ENCODE results near the gene OR6Y1.

OR6Y1 gene

DNA sequence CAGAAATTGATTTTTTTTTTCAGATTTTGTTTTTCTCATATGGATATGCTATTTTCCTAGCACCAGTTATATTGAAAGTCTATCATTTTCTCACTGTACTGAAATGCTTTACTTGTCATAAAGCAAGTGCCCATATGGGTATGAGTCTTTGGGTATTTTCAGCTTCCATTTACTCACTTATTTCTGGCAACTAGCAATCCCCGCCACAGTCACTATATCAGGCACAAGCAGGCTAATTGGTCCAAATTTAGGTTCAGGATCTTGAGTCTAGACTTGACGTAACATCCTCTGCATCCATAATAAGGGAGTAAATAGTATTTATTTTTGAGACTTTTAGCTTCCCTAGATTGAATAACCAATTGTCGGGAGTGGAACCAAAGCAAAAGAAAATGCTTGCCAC is 23.4 kb upstream of the OR6Y1 start:
- DNase-seq: no peak
- no peaks in the 10 kb centered on the region for H3K36me3 ChIP-seq
- H3K4me3 ChIP-seq (ENCODE audit: low read depth, low read length): no peak overlapping the region
- TF ChIP-seq, protein P1, sequence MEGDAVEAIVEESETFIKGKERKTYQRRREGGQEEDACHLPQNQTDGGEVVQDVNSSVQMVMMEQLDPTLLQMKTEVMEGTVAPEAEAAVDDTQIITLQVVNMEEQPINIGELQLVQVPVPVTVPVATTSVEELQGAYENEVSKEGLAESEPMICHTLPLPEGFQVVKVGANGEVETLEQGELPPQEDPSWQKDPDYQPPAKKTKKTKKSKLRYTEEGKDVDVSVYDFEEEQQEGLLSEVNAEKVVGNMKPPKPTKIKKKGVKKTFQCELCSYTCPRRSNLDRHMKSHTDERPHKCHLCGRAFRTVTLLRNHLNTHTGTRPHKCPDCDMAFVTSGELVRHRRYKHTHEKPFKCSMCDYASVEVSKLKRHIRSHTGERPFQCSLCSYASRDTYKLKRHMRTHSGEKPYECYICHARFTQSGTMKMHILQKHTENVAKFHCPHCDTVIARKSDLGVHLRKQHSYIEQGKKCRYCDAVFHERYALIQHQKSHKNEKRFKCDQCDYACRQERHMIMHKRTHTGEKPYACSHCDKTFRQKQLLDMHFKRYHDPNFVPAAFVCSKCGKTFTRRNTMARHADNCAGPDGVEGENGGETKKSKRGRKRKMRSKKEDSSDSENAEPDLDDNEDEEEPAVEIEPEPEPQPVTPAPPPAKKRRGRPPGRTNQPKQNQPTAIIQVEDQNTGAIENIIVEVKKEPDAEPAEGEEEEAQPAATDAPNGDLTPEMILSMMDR (IDR thresholded peaks at IDR 0.05; ENCODE audit: low read depth, low read length): no peak
- H3K27me3 ChIP-seq (ENCODE audit: insufficient read depth, low read depth, severe bottlenecking): peaks cover 66% of the 10 kb centered on the region
- H3K9me3 ChIP-seq (ENCODE audit: severe bottlenecking): no peaks in the 10 kb centered on the region
- H3K27ac ChIP-seq: no peak overlapping the region

DNA sequence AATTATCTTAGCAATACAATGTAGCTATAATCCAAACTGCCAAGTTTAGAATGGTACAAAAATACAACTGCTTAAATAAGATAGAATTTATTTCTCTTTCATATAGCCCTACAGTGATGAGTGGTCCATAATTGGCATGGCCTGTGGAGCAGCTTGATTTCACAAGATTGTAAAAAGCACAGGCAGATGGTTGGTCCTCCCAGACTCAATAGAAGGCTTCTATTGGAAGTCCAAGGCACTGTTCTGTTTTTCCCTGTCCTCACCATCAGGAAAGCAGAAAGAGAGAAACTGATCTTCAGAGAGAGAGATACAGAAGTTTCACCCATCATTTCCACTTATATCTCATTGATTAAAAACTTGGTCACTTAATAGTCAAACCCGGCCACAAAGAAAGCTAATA is 18.0 kb upstream of the OR6Y1 start:
- H3K27me3 ChIP-seq (ENCODE audit: insufficient read depth, low read depth, severe bottlenecking): peaks cover 70% of the 10 kb centered on the region
- H3K27ac ChIP-seq: no peak overlapping the region
- TF ChIP-seq, protein P1 (IDR thresholded peaks at IDR 0.05; ENCODE audit: low read depth, low read length): no peak
- no peak for DNase-seq
- no peaks in the 10 kb centered on the region for H3K36me3 ChIP-seq
- H3K9me3 ChIP-seq (ENCODE audit: severe bottlenecking): no peaks in the 10 kb centered on the region
- no peak overlapping the region for H3K4me3 ChIP-seq (ENCODE audit: low read depth, low read length)

DNA sequence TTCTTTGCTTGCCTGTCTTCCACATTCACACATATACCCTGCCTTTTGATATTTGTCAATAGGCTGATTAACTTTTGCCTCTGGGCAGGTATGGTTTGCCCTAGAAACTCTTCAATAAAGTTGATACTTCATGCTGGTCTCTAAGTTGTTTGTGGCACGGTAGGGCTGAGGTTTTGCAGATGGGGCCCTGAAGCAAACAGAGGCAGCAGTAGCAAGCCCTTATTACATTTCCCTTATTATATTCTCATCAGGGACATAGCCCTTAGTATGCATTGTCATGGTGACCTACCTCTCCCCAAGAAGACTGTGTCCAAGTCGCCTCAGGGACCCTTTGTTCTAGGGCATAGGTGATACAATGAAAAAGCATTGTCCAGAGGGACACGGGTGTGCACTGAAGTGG is 16.3 kb upstream of the OR6Y1 start, which contains the start of gene OR6P1:
Gene OR6P1, minus strand, starts transcription at position 101 of the 400 bp plus-strand sequence. CDS start 6,976 bp downstream, outside the sequence.
- Histone ChIP-seq H3K4me3 (ENCODE audit: low read depth, low read length) (no peak within 1 kb of the TSS), H3K27me3 (ENCODE audit: insufficient read depth, low read depth, severe bottlenecking) (peaks cover 60% of the 10 kb centered on the region), H3K27ac (no peak within 1 kb of the TSS), H3K9me3 (ENCODE audit: severe bottlenecking) (no peaks in the 10 kb centered on the region), H3K36me3 (no peaks in the 10 kb centered on the region)
- TF ChIP-seq, protein P1 (IDR thresholded peaks at IDR 0.05; ENCODE audit: low read depth, low read length): no peak
- DNase-seq: no peak

DNA sequence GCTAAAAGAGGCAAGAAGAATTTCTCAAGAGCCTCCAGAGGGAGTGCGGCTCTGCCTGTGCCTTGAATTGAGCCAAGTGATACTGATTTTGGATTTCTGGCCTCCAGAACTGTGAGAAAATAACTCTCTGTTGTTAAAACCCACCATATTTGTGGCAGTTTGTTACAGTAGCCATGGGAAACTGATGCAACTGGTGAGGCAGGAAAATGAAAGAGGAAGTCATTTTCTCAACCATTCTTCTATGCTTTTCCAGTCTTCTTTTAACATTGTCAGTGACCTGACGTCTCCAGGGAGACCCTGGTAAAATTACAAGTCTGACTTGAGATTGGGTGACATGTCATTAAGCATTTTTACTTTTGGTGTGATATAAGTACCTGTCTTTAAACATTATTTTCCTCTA is 10.4 kb upstream of the OR6Y1 start:
- TF ChIP-seq, protein P1 (IDR thresholded peaks at IDR 0.05; ENCODE audit: low read depth, low read length): no peak
- Histone ChIP-seq H3K9me3 (ENCODE audit: severe bottlenecking) (no peaks in the 10 kb centered on the region), H3K4me3 (ENCODE audit: low read depth, low read length) (no peak overlapping the region)

DNA sequence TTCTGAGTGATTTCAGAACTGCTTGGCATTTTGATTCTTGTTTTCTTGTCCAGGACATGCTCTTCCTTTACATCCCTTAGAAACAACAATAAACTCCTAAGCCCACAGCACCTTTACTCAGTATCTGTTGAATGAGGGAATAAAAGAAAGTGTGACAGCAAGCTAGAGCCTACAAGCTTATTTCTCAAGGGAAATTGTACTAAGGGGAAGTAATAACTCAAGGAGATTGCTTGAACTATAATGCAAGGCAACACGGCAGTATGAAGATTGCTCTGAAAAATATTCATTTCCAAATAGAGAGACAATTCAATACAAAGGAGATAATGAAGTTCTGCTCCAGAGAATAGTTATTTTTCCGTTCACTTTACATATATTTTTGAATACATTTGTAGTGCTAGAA is 9.6 kb upstream of the OR6Y1 start:
- no peak overlapping the region for H3K4me3 ChIP-seq (ENCODE audit: low read depth, low read length)
- H3K36me3 ChIP-seq: no peaks in the 10 kb centered on the region
- no peak overlapping the region for H3K27ac ChIP-seq
- peaks cover 75% of the 10 kb centered on the region for H3K27me3 ChIP-seq (ENCODE audit: insufficient read depth, low read depth, severe bottlenecking)
- H3K9me3 ChIP-seq (ENCODE audit: severe bottlenecking): no peaks in the 10 kb centered on the region
- TF ChIP-seq, protein P1 (IDR thresholded peaks at IDR 0.05; ENCODE audit: low read depth, low read length): no peak
- DNase-seq: no peak

More for the DNA sequence above, 10.4 kb upstream of the OR6Y1 start:
- DNase-seq: no peak
- peaks cover 70% of the 10 kb centered on the region for H3K27me3 ChIP-seq (ENCODE audit: insufficient read depth, low read depth, severe bottlenecking)
- no peaks in the 10 kb centered on the region for H3K36me3 ChIP-seq
- no peak overlapping the region for H3K27ac ChIP-seq

DNA sequence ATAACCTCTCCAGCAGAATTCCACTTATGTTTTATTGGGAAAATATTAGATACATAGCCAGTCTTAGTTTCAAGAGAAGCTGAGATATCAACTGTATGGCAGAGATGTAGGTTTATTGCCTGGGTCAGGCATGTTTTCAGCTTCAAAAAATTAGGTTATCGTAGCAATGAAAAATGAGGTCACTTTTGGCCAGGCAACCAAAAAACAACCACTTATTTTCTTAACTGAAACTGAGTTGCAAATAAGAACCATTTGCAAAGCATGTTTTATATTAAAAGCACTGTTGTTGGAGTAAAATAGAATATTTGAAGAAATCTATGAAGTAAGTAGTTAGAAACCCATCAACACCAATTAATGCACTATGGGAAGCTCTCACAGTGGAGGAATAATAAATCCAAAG is 5.5 kb upstream of the OR6Y1 start:
- Histone ChIP-seq H3K9me3 (ENCODE audit: severe bottlenecking) (no peaks in the 10 kb centered on the region), H3K27me3 (ENCODE audit: insufficient read depth, low read depth, severe bottlenecking) (peaks cover 93% of the 10 kb centered on the region), H3K4me3 (ENCODE audit: low read depth, low read length) (no peak overlapping the region), H3K36me3 (no peaks in the 10 kb centered on the region), H3K27ac (no peak overlapping the region)
- DNase-seq: no peak
- TF ChIP-seq, protein P1 (IDR thresholded peaks at IDR 0.05; ENCODE audit: low read depth, low read length): no peak

All from WERI-Rb-1 (cell line).